MV-4-11 (cell line): ENCODE results near the gene MFN2.
"Not testable (repeated sequence)": the region's sequence is repeated elsewhere in the genome, so short reads cannot be mapped to it uniquely, and the experiment has no call there.

ENCODE experiments used
- DNase-seq: peaks from one replicate; lab custom pipeline; 2025; lab: John Stamatoyannopoulos, UW

MFN2 gene

DNA sequence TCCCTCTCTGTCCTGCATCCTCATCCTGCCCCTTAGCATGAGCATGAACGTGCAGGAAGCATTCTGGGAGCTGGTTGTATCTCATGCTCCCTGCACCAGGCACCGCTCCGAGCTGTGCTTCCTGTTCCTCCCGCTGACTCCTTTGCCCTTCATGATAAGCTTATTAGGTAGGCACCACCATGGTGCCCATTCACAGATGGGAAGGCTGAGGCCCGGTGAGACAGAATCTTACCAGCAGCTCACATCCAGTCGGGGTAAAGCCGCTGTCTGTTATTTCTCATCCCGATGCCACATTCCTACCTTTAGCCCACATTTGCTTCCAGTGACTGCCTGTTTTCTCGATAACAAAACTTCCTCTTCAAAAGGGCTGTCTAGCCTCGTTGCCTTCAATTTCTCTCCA, 46.3 kb downstream of the MFN2 start:
- DNase-seq: no peak

- DNase-seq: no peak
Measured at GRCh38 chr1:12028248-12028647, 48.0 kb downstream of the MFN2 start.

- DNase-seq: no peak
Measured at GRCh38 chr1:12028957-12029511, 48.8 kb downstream of the MFN2 start.

DNA sequence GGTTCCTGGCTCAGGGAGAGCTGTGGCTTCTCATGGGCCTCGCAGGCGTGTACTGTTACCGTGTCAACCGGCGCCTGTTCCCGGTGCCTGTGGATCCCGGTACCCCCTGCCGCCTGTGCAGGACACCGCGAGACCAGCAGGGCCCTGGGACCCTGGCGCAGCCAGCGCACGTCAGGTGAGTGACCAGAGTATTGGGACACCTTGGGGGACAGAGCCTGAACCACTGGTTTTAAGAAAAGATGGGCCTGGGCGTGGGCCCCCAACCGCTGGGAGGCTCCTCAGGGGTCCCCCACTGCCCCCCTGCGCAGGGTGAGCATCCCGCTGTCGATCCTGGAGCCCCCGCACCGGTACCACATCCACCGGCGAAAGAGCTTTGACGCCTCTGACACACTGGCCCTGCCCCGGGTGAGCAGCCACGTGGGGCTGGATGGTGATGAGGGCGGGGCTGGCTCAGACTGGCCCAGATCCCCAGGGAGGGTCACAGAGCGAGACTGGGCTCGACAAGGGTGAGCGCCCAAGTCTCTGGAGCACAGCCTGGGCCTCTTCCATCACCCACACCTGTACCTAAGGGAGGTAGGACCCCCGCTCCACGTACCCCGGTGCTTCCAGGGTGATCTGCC, 49.6 kb downstream of the MFN2 start:
- no peak for DNase-seq

GRCh38 chr1:12031039-12031980, 51.1 kb downstream of the MFN2 start:
- no peak for DNase-seq

DNA sequence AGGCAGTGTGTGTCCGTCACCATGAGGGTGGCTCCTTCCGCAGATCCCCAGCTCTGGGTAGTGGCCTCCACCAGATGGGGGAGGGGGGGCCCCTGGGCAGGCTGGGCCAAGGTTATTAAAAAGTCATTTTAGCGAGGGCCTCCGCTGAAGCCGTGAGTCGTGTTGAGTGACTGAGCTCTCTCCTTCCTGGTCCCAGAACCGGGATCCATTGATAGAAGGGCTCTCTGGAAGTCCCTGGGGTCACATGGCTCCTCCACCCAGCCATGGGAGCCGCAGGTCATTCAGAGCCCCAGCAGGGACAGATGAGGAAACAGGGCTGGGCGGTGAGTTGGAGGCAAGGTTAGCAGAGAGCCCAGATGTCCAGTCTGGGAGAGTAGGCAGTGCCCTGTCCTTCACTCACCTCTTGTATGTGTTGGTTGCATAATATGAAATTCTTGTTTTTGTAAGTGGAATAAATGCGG, 51.9 kb downstream of the MFN2 start:
- no peak for DNase-seq

DNA sequence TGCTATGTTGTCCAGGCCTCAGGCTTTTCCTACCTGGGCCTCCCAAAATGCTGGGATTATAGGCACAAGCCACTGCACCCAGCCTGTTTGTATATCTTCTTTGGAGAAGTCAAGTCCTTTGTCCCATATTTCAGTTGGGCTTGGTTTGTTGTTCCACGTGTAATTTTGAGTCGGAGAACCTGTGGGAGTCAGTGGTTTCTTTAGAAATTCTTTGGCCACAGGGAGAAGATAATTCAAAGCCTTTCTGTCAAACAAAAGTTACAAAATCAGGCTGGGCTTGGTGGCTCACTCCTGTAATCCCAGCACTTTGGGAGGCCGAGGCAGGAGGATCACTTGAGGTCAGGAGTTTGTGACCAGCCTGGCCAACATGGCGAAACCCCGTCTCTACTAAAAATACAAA, 53.2 kb downstream of the MFN2 start:
- peak; percentile 26 for DNase-seq

GRCh38 chr1:12034381-12034801, 54.1 kb downstream of the MFN2 start:
- no peak for DNase-seq

- DNase-seq: peak; percentile 50
Measured at GRCh38 chr1:12035312-12035711, 55.1 kb downstream of the MFN2 start.

- DNase-seq: no peak
Measured at GRCh38 chr1:12037486-12038355, 57.5 kb downstream of the MFN2 start.

DNA sequence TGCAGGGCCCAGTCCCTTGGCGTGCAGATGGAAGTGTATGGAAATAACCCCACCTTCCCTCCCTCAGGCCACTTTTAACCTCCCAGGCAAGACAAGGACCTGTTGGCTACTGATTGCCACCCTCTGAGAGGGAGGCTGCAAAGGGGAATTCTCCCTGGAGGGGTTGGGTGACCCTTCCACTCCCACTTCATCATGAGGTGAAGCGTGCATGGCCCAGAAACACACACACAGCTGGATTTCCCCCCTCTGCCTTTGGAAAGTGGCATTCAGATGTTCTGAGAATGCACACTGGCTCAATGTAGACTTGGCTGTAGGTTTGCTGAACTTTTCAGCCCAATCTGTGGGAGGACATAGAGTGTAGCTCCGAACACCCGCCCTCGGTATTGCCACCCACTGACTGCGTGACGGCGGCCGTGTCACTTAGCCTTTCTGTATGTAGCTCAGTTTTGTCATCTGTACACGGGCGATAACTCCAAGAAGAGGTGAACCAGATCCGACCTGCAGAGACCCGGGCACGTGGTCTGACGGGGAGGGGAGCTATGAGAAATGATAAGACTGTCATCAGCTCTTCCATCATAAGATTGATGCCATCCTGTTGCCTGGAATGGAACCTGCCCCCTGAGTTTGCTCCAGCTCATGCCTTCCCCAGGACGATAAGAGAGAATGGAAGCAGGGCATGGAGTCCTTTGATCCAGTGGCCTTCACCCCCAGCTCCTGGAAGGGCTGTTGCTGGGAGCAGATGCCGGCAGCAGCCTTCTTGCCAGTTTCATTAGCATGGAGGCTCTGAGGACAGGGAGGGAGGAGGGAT, 58.3 kb downstream of the MFN2 start:
- DNase-seq: no peak

- no peak for DNase-seq
Measured at GRCh38 chr1:12039164-12039525, 58.9 kb downstream of the MFN2 start.

- DNase-seq: not testable (repeated sequence)
Measured at GRCh38 chr1:12039824-12040456, 59.7 kb downstream of the MFN2 start.

GRCh38 chr1:12040457-12041051, 60.3 kb downstream of the MFN2 start:
- peak; percentile 33 for DNase-seq

DNA sequence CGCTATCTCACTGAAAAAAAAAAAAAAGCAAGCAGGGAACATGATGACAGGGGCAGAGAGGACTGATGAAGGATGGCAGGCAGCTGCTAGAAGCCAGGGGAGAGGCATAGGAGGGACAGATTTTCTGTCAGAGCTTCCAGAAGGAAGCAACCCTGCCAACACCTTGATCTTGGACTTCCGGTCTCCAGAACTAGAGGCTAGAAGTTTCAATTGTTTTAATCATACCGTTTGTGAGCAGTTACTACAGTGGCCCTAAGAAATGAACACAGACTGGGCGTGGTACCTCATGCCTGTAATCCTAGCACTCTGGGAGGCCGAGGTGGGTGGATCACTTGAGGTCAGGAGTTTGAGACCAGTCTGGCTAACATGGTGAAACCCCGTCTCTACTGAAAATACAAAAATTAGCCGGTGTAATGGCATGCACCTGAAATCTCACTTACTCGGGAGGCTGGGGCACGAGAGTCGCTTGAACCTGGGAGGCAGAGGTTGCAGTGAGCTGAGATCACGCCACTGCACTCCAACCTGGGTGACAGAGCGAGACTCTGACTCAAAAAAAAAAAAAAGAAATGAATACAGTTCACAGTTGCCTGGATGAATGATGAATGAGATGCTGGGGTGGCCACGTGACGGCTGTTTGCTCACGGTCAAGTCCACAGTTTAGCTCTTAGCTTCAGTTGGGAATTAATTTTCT, 64.1 kb downstream of the MFN2 start:
- not testable (repeated sequence) for DNase-seq

- DNase-seq: no peak
Measured at GRCh38 chr1:12046749-12047119, 66.5 kb downstream of the MFN2 start.

GRCh38 chr1:12047120-12047876, 67.1 kb downstream of the MFN2 start:
- DNase-seq: peak; percentile 64

DNA sequence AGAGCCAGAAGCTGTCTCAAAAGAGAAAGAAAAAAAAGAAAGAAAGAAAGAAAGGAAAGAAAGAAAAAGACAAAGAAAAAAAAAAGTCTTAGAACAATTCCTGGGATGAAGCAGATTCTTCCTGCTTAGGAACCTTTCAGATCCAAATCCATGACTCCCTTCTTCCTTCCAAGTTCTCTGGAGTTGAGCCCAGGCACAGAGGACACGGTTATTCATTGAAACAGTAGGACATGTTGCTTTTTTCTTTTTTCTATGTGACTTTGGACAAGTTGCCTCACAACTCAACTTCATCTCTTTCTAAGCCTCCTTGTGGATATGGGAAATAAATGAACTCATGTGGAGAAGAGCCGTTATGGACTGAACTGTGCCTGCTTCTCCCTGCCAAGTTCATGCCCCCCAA, 68.1 kb downstream of the MFN2 start:
- no peak for DNase-seq

- DNase-seq: peak; percentile 77
Measured at GRCh38 chr1:12049616-12050015, 69.4 kb downstream of the MFN2 start.
